ENCODE data around the gene OR10K1.
"Not testable (repeated sequence)": the region's sequence is repeated elsewhere in the genome, so short reads cannot be mapped to it uniquely, and the experiment has no call there.

The OR10K1 gene
- 0 reads per million in 2 donors for total RNA-seq

DNA sequence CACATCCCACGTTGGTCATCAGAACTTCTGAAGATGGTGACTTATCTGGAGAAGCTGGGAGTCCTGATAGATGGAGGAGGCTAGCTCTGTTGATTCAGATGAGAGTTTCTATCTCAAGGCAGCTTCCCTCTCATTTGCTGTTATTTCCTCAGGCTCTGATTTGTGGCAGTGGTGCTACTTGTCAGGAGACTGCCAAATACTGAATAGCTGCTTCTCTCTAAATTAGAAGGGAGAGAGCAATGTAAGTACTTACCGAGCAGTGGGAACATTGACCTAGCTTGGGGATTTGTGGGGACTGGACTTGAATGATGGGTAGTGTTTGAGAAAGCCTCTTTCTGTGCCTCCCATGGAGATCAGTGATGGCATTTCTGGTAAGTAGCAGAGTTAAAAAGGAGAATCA lies at the start of gene OR10K1:
OR10K1 (plus strand) TSS at position 301 of the 400 bp plus-strand sequence. CDS start 3,728 bp downstream, outside the sequence.
- no peak for DNase-seq

GRCh38 chr1:158414651-158415345 lies 46.8 kb upstream of the OR10K1 start:
- no peak for DNase-seq

GRCh38 chr1:158417586-158417985 lies 44.0 kb upstream of the OR10K1 start:
- no peak for DNase-seq

DNA sequence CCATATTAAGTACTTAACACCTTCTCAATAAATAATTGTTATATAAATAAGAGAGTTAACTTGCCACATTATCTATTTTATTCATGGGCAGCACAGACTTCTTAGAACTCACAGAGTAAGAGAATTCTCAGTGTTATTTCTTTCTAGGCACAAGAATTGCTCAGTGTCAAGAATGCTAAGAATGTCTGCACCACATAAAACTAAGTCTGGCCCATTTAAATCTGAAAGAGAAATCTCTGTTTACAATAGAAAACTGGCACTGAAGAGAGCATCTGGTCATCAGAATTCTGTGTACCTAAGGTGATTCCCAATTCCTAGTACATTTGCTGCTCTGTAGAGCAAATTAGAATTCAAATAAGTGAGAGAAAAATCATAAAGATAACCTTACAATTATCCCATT lies 39.4 kb upstream of the OR10K1 start:
- DNase-seq = no peak

DNA sequence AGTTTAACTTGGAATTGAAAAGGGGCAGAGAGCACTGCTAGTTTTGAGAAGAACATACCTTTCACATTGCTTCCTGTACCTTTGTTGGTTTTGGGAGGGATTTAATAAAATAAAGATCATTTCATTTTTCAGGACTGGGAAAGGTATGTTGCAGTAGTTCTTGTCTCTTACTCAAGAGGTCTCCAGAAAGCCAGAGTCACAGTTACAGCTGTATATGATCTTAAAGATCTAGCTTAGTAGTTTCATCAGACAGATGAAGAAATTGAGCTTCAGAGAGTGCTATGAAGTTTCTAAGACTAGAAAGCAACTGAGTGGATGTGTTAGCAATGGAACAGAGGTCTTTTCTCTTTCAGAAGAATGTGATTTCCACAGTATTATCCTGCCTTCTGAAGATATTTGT lies 36.6 kb upstream of the OR10K1 start:
- DNase-seq = no peak

DNA sequence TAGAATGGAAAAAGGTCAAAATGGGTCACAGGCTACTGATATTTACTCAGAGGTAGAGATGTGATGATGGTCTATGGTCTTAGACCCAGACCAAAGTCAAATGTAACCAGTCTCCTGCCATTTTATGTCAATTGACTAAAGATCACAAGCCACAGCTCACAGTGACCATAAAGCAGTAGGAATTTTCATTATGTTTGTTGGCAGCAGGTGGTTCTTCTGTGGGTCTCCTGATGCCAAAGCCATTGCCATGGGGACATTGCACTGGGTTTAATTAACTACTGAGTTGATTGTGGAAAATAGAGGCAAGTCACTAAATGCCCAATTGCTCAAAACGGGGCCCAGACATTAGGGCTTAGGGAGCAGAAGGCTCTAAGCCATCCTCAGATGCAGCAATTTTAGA lies 35.5 kb upstream of the OR10K1 start, which contains the start of gene OR10K2:
OR10K2 (minus strand) TSS at position 101 of the 400 bp plus-strand sequence. CDS start 5,371 bp downstream, outside the sequence.
- no peak for DNase-seq

- DNase-seq = not testable (repeated sequence)
These were observed 31.5 kb upstream of the OR10K1 start for GRCh38 chr1:158430163-158430562.

GRCh38 chr1:158434741-158435140 lies 26.9 kb upstream of the OR10K1 start:
- no peak for DNase-seq

GRCh38 chr1:158445376-158445775 lies 16.3 kb upstream of the OR10K1 start:
- DNase-seq = no peak

DNA sequence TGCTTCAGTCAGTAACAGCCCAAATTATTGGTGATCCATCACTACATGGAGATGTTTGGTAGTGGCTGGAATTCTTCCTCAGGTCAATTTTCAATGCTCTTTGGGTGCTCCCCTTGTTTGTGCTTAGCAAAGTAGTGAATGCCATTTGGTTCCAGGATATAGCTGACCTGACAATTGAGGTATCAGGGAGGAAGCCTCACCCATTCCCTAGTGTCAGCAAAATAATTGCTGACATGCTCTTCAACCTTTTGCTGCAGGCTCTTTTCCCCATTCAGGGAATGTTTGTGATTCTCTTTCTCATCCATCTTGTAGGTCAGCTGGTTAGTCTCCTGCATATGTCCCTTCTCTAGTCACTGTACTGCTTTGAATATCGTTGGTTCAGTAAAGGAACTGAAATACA lies 7.1 kb upstream of the OR10K1 start:
- no peak for DNase-seq

GRCh38 chr1:158457246-158457645 lies 4.4 kb upstream of the OR10K1 start:
- DNase-seq = no peak

- DNase-seq = no peak
These were observed 3.4 kb upstream of the OR10K1 start for GRCh38 chr1:158458263-158458662.

GRCh38 chr1:158471920-158472319 lies 10.3 kb downstream of the OR10K1 start, which contains the start of gene OR10R2:
Gene OR10R2 (plus strand): TSS chr1:158472220. CDS start chr1:158472326, 106 bp downstream.
- no peak for DNase-seq

GRCh38 chr1:158485455-158485854 lies 23.8 kb downstream of the OR10K1 start:
- DNase-seq = no peak

DNA sequence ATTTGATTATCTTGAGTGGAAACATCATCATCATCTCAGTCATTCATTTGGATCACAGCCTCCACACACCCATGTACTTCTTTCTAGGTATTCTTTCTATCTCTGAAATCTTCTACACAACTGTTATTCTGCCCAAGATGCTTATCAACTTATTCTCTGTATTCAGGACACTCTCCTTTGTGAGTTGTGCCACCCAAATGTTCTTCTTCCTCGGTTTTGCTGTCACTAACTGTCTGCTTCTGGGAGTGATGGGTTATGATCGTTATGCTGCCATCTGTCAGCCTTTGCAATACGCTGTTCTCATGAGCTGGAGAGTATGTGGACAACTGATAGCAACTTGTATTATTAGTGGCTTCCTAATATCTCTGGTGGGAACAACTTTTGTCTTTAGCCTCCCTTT lies 29.7 kb downstream of the OR10K1 start:
- DNase-seq = no peak

DNA sequence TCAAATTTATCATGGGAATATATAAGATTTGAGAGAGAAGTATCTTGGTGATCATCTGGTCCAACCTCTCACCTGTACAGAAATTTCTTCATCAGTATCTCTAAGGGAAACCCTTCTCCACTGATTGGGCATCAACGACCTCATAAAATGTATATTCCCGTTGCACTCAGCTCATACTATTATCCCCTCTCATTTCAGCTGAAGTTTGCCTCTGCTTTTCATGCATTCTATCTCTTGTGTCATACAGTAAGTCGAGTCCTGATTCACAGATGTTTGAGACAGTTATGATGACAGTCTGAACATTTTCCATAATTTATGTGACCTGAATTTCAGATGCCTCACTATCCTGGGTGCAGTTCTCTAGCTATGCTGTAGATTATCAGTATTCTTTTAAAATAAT lies 31.4 kb downstream of the OR10K1 start:
- DNase-seq = no peak

- DNase-seq = no peak
These were observed 33.2 kb downstream of the OR10K1 start for GRCh38 chr1:158494796-158495195.

DNA sequence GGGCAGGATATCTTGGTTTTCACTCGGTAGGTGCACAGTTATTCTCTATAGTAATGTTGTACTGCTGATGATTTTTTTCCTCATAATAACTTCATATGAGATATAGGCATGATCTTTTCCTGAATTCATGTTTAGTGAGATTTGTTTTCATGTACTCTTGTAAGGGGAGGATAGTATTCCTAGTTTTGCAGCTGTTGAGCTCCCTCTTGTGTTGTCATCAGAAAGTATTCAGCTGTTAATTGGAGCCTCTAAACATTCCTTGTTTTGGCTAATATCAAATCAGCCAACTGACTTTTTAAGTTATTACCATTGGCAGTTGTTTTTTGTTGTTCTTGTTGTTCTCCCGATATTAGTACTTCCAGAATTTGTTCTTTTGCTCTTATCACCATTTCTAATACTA lies 34.7 kb downstream of the OR10K1 start:
- no peak for DNase-seq

DNA sequence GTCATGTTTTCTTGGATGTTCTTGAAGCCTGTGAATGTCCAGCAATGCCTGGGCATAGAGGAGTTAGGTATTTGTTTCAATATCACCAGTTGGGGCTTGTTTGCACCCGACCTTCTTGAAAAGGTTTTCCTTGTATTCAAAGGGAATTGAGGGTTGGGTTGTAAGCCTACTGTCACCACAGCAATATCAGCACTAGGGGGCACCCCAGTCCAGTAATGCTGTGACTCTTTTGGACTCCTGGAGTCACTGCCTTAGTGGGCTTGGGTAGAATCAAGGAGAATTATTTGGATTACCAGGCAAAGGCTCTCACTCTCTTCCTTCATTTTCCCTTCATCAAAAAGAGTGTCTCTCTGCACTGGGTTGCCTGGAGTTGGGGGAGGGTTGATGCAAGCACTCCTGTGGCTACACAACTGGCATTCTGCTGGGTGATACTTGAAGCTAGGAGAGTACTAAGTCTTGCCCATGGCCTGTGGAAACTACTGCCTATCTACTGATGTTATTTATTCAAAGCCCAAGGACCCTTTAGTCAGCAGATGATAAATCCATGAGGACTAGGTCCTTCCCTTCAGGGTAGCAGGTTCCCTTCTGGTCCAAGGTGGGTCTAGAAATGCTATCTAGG lies 44.8 kb downstream of the OR10K1 start:
- DNase-seq = no peak

DNA sequence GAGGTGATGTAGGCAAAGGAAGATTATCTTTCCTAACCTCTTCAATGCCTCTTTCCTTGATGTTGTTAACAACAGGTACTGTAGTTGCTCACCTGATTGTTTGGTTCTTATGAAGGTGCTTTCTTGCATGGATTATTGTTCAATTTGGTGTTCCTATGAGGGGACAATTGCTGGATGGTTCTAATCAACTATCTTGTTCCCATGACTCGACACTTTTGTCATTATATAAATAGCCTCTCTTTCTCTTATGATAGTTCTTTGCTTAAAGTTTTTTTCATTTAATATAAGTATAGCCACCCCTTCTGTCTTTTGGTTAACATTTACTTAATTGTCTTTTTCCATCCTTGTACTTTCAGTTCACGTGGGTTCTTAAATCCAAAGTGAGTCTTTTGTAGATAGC lies 45.9 kb downstream of the OR10K1 start:
- no peak for DNase-seq

DNA sequence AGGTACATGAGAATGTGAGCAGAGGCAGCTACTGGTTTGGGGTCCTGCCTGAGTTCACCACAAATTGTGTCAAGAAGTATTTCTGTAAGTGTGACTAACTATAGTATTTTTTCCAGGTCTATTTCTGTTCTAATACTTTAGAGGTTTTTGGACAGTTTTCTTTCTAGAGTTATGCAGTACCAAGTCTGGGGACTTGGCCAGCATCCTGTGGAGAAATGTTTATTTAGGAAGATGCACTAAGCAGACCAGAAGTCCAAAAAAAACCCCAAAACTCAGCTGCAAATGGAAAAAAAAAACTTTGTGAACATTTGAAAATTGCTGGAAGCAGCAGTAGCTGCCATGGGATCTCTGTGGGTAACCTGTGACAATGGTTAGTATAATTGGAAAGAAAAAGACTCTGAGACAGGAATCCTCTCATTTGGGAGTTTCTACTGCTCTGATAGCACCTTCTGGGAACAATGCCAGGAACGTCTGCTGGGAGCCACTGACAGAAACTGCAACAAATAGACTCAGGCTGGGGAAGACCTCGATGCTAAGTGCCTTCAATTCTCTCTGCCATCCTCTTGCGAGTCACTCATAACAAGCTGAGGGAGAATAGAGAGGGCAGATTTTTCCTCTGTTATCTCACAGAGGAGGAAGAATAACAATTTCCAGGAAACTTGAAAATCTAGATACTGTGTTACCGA lies 48.0 kb downstream of the OR10K1 start:
- no peak for DNase-seq

DNA sequence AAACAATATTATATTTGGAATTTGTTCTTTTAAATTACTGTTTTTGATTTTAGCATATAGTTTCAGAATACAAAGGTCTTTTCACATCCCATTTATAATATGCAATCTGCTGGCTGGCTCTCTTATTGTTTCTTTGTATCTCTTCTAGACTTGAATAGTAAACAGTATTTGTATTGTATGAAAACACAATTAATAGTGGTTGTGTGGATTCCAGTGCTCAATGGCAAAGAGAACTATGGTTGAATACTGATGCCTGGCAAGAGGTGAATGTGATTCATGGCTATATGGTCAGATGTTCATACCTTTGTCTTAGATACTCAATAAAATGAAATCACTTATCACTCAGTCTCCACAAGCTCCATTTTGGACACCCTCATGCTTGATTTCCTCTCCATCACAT lies 55.3 kb downstream of the OR10K1 start:
- DNase-seq = no peak

Measured in activated gamma-delta T cell (primary cell).